Left ventricle myocardium superior (tissue), 1 donor: ENCODE data around the gene OR4Q3. TPM values are rescaled to one million over a fixed set of nuclear protein-coding genes. Genes with fewer than 3 reads are reported as not detected.
"Not testable (repeated sequence)": the region's sequence is repeated elsewhere in the genome, so short reads cannot be mapped to it uniquely, and the experiment has no call there.

Source experiments
- ATAC-seq: fragments of 200-7000 bp; cut with Tn5 transposase; one replicate; pipeline ENCODE4 v1.9.1; 2020; ENCODE audit warnings: mild to moderate bottlenecking, moderate library complexity
- DNase-seq: peaks from one replicate; pipeline ENCODE4 v3.0.0-alpha.2; 2020
- intact Hi-C: fragments of 100-400 bp; cut with micrococcal nuclease; formaldehyde crosslinking; loops from one replicate; pipeline ENCODE4 v1.11.0; 2022
- long read RNA-seq: library from polyadenylated mRNA; unstranded; transcript quantifications from one replicate; pipeline ENCODE4 v2.0.0, GENCODE V29; 2021
- total RNA-seq: library from RNA; stranded (reverse); fragmentation: NEBNext Ultra II Directional; extraction: Animal tissue kit (Norgen Biotek cat#: 25700); gene quantifications from one replicate; pipeline ENCODE4 v1.2.1, GENCODE V29; 2021
- donor health status: DM: no; HTN: yes; CAD: no; lungs with severe emphysema.

OR4Q3 gene
- total RNA-seq = not detected
- long read RNA-seq = 0 reads

GRCh38 chr14:19743256-19743655 lies at the start of gene OR4Q3:
Gene OR4Q3 (plus strand): TSS chr14:19743571.
- intact Hi-C loops = no loop called here
- no peak for ATAC-seq
- no peak for DNase-seq

DNA sequence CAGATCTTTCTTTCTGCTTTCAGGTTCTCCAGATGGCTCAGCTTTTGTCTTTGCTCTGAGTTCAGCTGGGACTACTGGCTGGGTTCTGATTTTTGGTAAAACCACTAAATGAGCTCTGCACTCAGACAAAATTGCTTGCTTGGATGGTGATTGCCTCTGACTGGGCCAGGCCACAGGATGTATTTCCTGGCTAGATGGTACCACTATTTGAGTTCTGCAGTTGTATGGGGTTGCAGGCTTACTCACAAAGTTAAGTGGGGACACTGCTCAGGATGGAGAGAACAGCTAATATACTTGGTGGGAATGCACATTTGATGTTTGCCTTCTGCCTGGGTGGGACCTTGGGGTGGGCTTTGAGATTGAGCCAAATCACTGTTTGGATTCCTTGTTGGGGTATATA lies 14.0 kb upstream of the OR4Q3 start:
- DNase-seq = no peak
- intact Hi-C loops = no loop called here
- ATAC-seq = no peak

GRCh38 chr14:19729763-19730162 lies 13.6 kb upstream of the OR4Q3 start:
- DNase-seq = no peak
- intact Hi-C loops = no loop called here
- no peak for ATAC-seq

- intact Hi-C loops, DNase-seq, ATAC-seq: not testable (repeated sequence)
Measured at GRCh38 chr14:19733893-19734292, 9.5 kb upstream of the OR4Q3 start.

- intact Hi-C loops, DNase-seq, ATAC-seq: not testable (repeated sequence)
Measured at GRCh38 chr14:19752316-19752715, 8.9 kb downstream of the OR4Q3 start.

DNA sequence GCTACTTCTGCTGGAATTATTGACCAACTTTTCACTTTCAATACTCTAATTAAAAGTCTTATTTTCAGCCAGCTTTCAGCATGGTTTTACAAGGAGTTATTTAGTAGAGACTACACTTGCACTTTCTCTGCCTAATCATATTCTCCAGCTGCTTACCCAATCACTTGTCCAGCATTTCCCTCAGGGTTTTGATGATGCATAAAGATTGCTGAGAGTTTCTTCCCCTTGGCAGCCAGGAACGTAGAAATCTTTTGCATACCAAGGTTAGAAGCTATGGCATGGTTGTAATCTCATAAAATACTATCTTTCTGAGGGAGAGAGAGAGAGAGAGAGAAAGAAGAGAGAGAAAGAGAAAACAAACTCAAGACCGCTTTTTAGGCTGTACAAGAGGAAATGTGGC lies 10.8 kb downstream of the OR4Q3 start:
- intact Hi-C loops = no loop called here
- DNase-seq (no peak), ATAC-seq (no peak)

DNA sequence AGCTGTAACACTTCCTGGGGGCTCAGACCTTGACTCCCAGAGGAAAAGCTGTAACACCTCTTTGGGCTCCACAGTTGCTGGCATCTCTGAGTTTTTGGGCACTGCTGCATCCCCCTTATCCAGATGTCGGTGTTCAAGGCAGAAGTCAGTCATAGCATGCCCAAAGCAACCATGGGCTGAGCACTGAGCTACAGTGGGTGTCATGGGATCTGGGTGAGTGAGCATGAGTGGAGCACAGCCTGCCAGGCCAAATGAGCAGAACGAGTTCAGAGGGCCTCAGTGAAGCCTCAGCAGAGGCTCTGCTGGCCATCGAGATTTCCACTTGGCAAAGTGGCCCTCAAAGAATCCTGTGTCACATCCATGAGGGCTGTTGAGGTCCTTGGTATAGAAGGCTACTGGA lies 28.1 kb downstream of the OR4Q3 start:
- DNase-seq, intact Hi-C loops, ATAC-seq: not testable (repeated sequence)

DNA sequence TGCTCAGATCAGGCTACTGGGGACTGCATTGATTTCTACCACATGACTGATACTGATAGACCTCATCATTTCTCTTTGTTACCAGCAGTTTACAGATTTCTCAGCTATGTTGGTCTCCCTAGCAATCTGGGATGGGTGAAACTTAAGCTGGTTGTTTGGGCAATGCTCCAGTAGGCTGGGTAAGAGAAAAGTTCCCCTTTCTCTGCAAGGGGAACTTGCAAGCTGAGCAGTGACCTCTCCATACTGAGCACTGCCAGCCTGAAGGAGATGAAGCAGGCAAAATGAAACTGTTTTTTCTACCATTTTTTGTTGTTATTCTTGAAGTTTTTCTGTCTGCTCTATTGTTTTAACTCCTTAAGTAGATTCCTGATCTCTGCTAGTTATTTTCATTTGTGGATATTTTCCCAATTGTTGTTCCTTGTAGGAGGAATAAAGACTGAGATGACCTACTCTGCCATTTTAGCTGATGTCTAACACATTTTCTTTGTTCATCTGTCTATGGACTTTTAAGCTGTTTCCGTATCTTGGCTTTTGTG lies 28.6 kb downstream of the OR4Q3 start:
- DNase-seq = no peak
- peak; percentile 66 for ATAC-seq
- intact Hi-C loops = no loop called here

DNA sequence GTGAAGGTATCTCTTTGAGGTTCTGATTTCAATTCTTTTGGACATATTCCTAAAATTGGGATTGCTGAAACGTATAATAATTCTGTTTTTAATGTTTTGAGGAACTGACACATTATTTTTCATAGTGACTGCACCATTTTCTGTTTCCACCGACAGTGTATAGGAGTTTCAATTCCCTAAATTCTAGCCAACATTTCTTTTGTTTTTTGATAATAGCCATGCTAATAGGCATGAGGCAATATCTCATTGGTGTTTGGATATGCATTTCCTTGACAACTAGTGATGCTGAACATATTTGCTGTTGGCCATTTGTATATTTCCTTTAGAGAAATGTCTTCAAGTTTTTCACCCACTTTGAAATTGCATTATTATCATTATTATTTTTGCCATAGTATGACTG lies 29.1 kb downstream of the OR4Q3 start:
- DNase-seq, intact Hi-C loops: not testable (repeated sequence)
- ATAC-seq = peak; percentile 58

- DNase-seq, ATAC-seq, intact Hi-C loops: not testable (repeated sequence)
Measured at GRCh38 chr14:19773204-19773603, 29.8 kb downstream of the OR4Q3 start, which contains the start of gene OR4M1. Gene OR4M1 (plus strand): TSS chr14:19773504. CDS start chr14:19780323, 6,819 bp downstream.

DNA sequence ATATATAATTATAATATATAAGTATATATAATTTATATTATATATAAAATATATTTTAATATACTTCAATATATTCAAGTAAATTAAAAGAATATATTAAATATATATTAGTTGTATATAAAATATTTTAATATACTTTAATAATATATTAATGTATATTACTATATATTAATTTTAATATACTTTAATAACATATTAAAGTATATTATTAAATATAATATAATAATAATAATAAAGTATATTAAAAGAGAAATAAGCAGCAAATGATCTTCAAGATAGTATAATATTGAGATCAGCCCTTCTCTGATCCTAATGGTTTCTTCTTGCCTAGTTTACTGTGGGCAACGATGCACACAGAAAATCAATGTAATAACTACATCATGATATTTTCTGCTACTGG lies 32.2 kb downstream of the OR4Q3 start:
- ATAC-seq = no peak
- intact Hi-C loops = no loop called here
- no peak for DNase-seq

DNA sequence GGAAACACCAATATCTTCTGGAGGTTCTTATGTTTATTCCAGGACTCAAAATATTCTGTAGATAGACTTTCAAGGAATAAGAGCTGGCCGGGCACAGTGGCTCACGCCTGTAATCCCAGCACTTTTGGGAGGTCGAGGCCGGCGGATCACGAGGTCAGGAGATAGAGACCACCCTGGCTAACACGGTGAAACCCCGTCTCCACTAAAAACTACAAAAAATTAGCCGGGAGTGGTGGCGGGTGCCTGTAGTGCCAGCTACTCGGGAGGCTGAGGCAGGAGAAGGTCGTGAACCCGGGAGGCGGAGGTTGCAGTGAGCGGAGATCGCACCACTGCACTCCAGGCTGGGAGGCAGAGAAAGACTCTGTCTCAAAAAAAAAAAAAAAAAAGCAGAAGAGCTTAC lies 42.5 kb downstream of the OR4Q3 start:
- ATAC-seq, DNase-seq, intact Hi-C loops: not testable (repeated sequence)

GRCh38 chr14:19787318-19787717 lies 43.9 kb downstream of the OR4Q3 start:
- ATAC-seq, intact Hi-C loops: not testable (repeated sequence)

GRCh38 chr14:19788150-19788549 lies 44.8 kb downstream of the OR4Q3 start:
- intact Hi-C loops, ATAC-seq, DNase-seq: not testable (repeated sequence)

More at GRCh38 chr14:19787318-19787717, 43.9 kb downstream of the OR4Q3 start:
- DNase-seq = not testable (repeated sequence)

- ATAC-seq, DNase-seq, intact Hi-C loops: not testable (repeated sequence)
Measured at GRCh38 chr14:19796520-19797108, 53.2 kb downstream of the OR4Q3 start.

Other genes with a start within 250 kb of the OR4Q3 start
- not detected for gene OR11H2, start 29.7 kb upstream of the OR4Q3 start, total RNA-seq
- not detected for gene OR4M1, start 29.9 kb downstream of the OR4Q3 start, total RNA-seq
- gene OR4N2, start 60.2 kb downstream of the OR4Q3 start, total RNA-seq = not detected
- gene OR4K2, start 131.6 kb downstream of the OR4Q3 start, total RNA-seq = not detected
- not detected for gene OR4K5, start 177.0 kb downstream of the OR4Q3 start, total RNA-seq
- gene OR4K1, start 187.3 kb downstream of the OR4Q3 start, total RNA-seq = not detected
- not detected for gene OR4K15, start 232.0 kb downstream of the OR4Q3 start, total RNA-seq